ENCODE measurements around the gene STK10. TPM values are rescaled to one million over a fixed set of nuclear protein-coding genes. Genes with fewer than 3 reads are reported as not detected.

Gene STK10
- total RNA-seq, 4 donors from 2014 or later = 3.3 to 24.6 (median 13.4) TPM

DNA sequence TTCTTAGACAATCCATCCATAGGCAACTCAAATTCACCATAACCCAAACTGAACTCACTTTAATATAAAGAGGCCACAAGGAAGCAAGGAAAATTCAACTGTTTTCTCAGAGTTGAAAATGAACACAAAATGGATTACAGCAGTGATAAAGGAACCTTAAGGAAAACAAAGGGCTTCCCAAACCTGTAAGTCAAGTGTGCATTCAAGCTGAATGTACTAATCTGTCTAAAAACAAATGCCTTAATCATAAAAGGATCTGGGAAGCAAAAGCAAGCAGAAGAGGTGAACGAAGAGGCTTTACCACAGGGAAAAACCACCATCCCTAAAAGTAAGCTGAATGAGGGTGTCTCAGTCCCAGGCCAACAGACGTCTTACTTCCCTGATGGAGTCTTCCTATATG lies 195.2 kb downstream of the STK10 start:
- intact Hi-C loops (cut with DNase I; ENCODE audit: low total_unique reads) = no loop called here
- H3K27me3 ChIP-seq = no peaks in the 10 kb centered on the region
- H3K4me3 ChIP-seq = no peak overlapping the region
- TF ChIP-seq POLR2A (IDR thresholded peaks at IDR 0.05) = no peak
- TF ChIP-seq, protein P1, sequence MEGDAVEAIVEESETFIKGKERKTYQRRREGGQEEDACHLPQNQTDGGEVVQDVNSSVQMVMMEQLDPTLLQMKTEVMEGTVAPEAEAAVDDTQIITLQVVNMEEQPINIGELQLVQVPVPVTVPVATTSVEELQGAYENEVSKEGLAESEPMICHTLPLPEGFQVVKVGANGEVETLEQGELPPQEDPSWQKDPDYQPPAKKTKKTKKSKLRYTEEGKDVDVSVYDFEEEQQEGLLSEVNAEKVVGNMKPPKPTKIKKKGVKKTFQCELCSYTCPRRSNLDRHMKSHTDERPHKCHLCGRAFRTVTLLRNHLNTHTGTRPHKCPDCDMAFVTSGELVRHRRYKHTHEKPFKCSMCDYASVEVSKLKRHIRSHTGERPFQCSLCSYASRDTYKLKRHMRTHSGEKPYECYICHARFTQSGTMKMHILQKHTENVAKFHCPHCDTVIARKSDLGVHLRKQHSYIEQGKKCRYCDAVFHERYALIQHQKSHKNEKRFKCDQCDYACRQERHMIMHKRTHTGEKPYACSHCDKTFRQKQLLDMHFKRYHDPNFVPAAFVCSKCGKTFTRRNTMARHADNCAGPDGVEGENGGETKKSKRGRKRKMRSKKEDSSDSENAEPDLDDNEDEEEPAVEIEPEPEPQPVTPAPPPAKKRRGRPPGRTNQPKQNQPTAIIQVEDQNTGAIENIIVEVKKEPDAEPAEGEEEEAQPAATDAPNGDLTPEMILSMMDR (IDR thresholded peaks at IDR 0.05) = no peak
- DNase-seq = no peak
- no peaks in the 10 kb centered on the region for H3K36me3 ChIP-seq
- H3K4me1 ChIP-seq = no peaks in the 10 kb centered on the region
- no peak overlapping the region for H3K27ac ChIP-seq
- no peaks in the 10 kb centered on the region for H3K9me3 ChIP-seq

DNA sequence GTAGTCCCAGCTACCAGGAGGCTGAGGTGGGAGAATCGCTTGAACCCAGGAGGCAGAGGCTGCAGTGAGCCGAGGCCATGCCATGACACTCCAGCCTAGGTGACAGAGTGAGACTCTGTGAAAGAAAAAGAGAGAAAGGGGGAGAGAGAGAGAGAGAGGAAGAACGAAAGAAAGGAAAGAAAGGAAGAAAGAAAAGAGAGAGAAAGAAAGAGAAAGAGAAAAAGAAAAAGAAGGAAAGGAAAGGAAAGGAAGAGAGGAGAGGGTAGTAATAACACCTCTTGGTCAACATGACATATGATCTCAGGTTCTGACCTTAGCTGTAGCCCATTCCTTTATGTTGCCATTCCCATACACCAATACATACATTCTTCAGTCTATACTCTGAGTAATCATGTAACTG lies 195.7 kb downstream of the STK10 start:
- no peak for DNase-seq
- no peaks in the 10 kb centered on the region for H3K36me3 ChIP-seq
- no peaks in the 10 kb centered on the region for H3K27me3 ChIP-seq
- H3K4me1 ChIP-seq = no peaks in the 10 kb centered on the region
- intact Hi-C loops (cut with DNase I; ENCODE audit: low total_unique reads) = no loop called here
- H3K9me3 ChIP-seq = no peaks in the 10 kb centered on the region
- no peak overlapping the region for H3K4me3 ChIP-seq
- TF ChIP-seq, protein P1 (IDR thresholded peaks at IDR 0.05) = no peak
- no peak for TF ChIP-seq POLR2A (IDR thresholded peaks at IDR 0.05)
- H3K27ac ChIP-seq = no peak overlapping the region

Other genes starting within 250 kb of the STK10 start
- gene FBXW11, start 181.6 kb downstream of the STK10 start, total RNA-seq = 100 to 1,000 TPM in 1 of 4 donors, 10 to 100 TPM in 3; 35.9 to 111 (median 63.7) TPM
- not detected for gene EFCAB9, start 5.9 kb upstream of the STK10 start, total RNA-seq
- 100 to 1,000 TPM in 1 of 4 donors, 10 to 100 TPM in 2, 1 to 10 TPM in 1; 6.1 to 108 (median 32.2) TPM for gene UBTD2, start 95.5 kb upstream of the STK10 start, total RNA-seq